Smooth muscle cell (in vitro differentiated cells): Measurements from ENCODE around the gene UPK3BL2. TPM values are rescaled to one million over a fixed set of nuclear protein-coding genes. Genes with fewer than 3 reads are reported as not detected.
"Not testable (repeated sequence)": the region's sequence is repeated elsewhere in the genome, so short reads cannot be mapped to it uniquely, and the experiment has no call there.

Experiments
- DNase-seq: peaks from one replicate; lab custom pipeline; 2025; ENCODE audit not compliant: unreplicated experiment; lab: John Stamatoyannopoulos, UW
- H2AFZ ChIP-seq: fragments of 200-600 bp; sonication (generic); 2 replicates; pipeline ENCODE4 v1.6.0; 2016; ENCODE audit warnings: antibody characterized with exemption, low read depth, mild to moderate bottlenecking
- H3F3A ChIP-seq: fragments of 200-600 bp; sonication (generic); 2 replicates; pipeline ENCODE4 v1.6.0; 2017; ENCODE audit warnings: antibody characterized with exemption, low read depth
- H3K27ac ChIP-seq: fragments of 200-600 bp; sonication (generic); 2 replicates; pipeline ENCODE4 v1.5.1; 2016; ENCODE audit warnings: low read depth, mild to moderate bottlenecking
- H3K27me3 ChIP-seq: fragments of 200-600 bp; sonication (generic); 2 replicates; pipeline ENCODE4 v1.6.1; 2016; ENCODE audit warnings: low read depth, mild to moderate bottlenecking
- H3K36me3 ChIP-seq: fragments of 200-600 bp; sonication (generic); 2 replicates; pipeline ENCODE4 v1.5.1; 2016; ENCODE audit warnings: low read depth
- H3K4me1 ChIP-seq: fragments of 200-600 bp; sonication (generic); 2 replicates; pipeline ENCODE4 v1.5.1; 2016; ENCODE audit warnings: low read depth
- H3K4me2 ChIP-seq: fragments of 200-600 bp; sonication (generic); 2 replicates; pipeline ENCODE4 v1.6.0; 2016; ENCODE audit warnings: mild to moderate bottlenecking
- H3K4me3 ChIP-seq: fragments of 200-600 bp; sonication (generic); 2 replicates; pipeline ENCODE4 v1.5.1; 2016; ENCODE audit warnings: mild to moderate bottlenecking
- H3K79me2 ChIP-seq: fragments of 200-600 bp; sonication (generic); 2 replicates; pipeline ENCODE4 v1.6.0; 2016; ENCODE audit warnings: low read depth, mild to moderate bottlenecking
- H3K9ac ChIP-seq: fragments of 200-600 bp; sonication (generic); 2 replicates; pipeline ENCODE4 v1.6.0; 2016; ENCODE audit warnings: low read depth
- H3K9me3 ChIP-seq: fragments of 200-600 bp; sonication (generic); replicated peaks from 2 replicates; pipeline ENCODE4 v1.5.1; 2016; ENCODE audit warnings: low read depth
- H4K20me1 ChIP-seq: fragments of 200-600 bp; sonication (generic); 2 replicates; pipeline ENCODE4 v1.6.0; 2016; ENCODE audit warnings: low read depth
- WGBS: methylation state at CpG from one replicate; pipeline ENCODE4 v1.1.7; 2016; ENCODE audit warnings: low lambda C conversion rate; 5-methylcytosine and 5-hydroxymethylcytosine counted together
- polyA plus RNA-seq: library from polyadenylated mRNA; unstranded; fragments of >200 nt; fragmentation: Nextera tagmentation; extraction: Ambion mirVana; gene quantifications from 2 replicates; pipeline ENCODE4 v1.2.1, GENCODE V29; 2016
- total RNA-seq: library from RNA; depleted of rRNA; stranded (reverse); fragments of >200 nt; gene quantifications from 2 replicates; pipeline ENCODE4 v1.2.3, GENCODE V29; 2014

Gene UPK3BL2
- total and polyA plus RNA-seq, 2 experiments from 2014 or later = 0.75 TPM; not detected in 1

GRCh38 chr7:102494026-102494425 is 49.5 kb downstream of the UPK3BL2 start:
- not testable (repeated sequence) for H3K4me3 ChIP-seq, H2AFZ ChIP-seq, H3K79me2 ChIP-seq, H3K9me3 ChIP-seq, H3K27ac ChIP-seq, H3K9ac ChIP-seq, H3K4me2 ChIP-seq, H3K27me3 ChIP-seq, DNase-seq, H3K4me1 ChIP-seq, H3K36me3 ChIP-seq, H4K20me1 ChIP-seq, H3F3A ChIP-seq
- 42% methylated on average over 7 of the region's 15 CpGs for WGBS

GRCh38 chr7:102493220-102493935 is 50.1 kb downstream of the UPK3BL2 start:
- not testable (repeated sequence) for H3K9me3 ChIP-seq, H3K4me3 ChIP-seq, H3K9ac ChIP-seq, H3K36me3 ChIP-seq, H2AFZ ChIP-seq, H3K27ac ChIP-seq, H3F3A ChIP-seq, DNase-seq, H3K4me2 ChIP-seq, H4K20me1 ChIP-seq, H3K4me1 ChIP-seq, H3K79me2 ChIP-seq, H3K27me3 ChIP-seq
- WGBS = no CpG with 5 or more reads among the region's 33 CpGs

- H3K79me2 ChIP-seq, H3F3A ChIP-seq, H3K9ac ChIP-seq, H4K20me1 ChIP-seq, H2AFZ ChIP-seq, H3K27me3 ChIP-seq, H3K4me1 ChIP-seq, H3K4me3 ChIP-seq, H3K27ac ChIP-seq, H3K36me3 ChIP-seq, H3K4me2 ChIP-seq, H3K9me3 ChIP-seq, DNase-seq: not testable (repeated sequence)
- 59% methylated on average over 3 of the region's 12 CpGs for WGBS
These were observed 52.9 kb downstream of the UPK3BL2 start for GRCh38 chr7:102490529-102491075.

Other genes starting within 250 kb of the UPK3BL2 start
- gene SPDYE6, start 187.3 kb downstream of the UPK3BL2 start, total RNA-seq = not detected in 2 replicates
- gene SPDYE6, start 187.3 kb downstream of the UPK3BL2 start, polyA plus RNA-seq = 0.66 TPM in 1 of 2 replicates, not detected in the other
- gene PRKRIP1, start 147.3 kb downstream of the UPK3BL2 start, total RNA-seq = 14.3 and 17.2 TPM in 2 replicates
- gene PRKRIP1, start 147.3 kb downstream of the UPK3BL2 start, polyA plus RNA-seq = 34.5 and 51.9 TPM in 2 replicates
- gene ORAI2, start 110.1 kb downstream of the UPK3BL2 start, total RNA-seq = 43.0 and 47.1 TPM in 2 replicates
- gene ORAI2, start 110.1 kb downstream of the UPK3BL2 start, polyA plus RNA-seq = 66.1 and 69.8 TPM in 2 replicates
- gene ALKBH4, start 78.8 kb downstream of the UPK3BL2 start, total RNA-seq = 7.0 and 17.7 TPM in 2 replicates
- gene ALKBH4, start 78.8 kb downstream of the UPK3BL2 start, polyA plus RNA-seq = 15.7 and 16.0 TPM in 2 replicates
- 10.0 and 13.1 TPM in 2 replicates for gene LRWD1, start 78.7 kb downstream of the UPK3BL2 start, total RNA-seq
- 21.2 and 23.5 TPM in 2 replicates for gene LRWD1, start 78.7 kb downstream of the UPK3BL2 start, polyA plus RNA-seq
- gene POLR2J, start 64.8 kb downstream of the UPK3BL2 start, total RNA-seq = 12.7 and 13.1 TPM in 2 replicates
- gene POLR2J, start 64.8 kb downstream of the UPK3BL2 start, polyA plus RNA-seq = 92.2 and 94.4 TPM in 2 replicates
- gene RASA4B, start 25.9 kb downstream of the UPK3BL2 start, total RNA-seq = 2.1 and 4.2 TPM in 2 replicates
- 3.5 and 4.6 TPM in 2 replicates for gene RASA4B, start 25.9 kb downstream of the UPK3BL2 start, polyA plus RNA-seq
- not detected in 2 replicates for gene SPDYE2, start 7.5 kb upstream of the UPK3BL2 start, total RNA-seq
- 0.86 and 3.1 TPM in 2 replicates for gene SPDYE2, start 7.5 kb upstream of the UPK3BL2 start, polyA plus RNA-seq
- gene POLR2J3, start 28.9 kb upstream of the UPK3BL2 start, total RNA-seq = 2.8 and 6.5 TPM in 2 replicates
- 50.2 and 54.2 TPM in 2 replicates for gene POLR2J3, start 28.9 kb upstream of the UPK3BL2 start, polyA plus RNA-seq
- gene RASA4, start 73.1 kb upstream of the UPK3BL2 start, total RNA-seq = 6.9 and 12.2 TPM in 2 replicates
- 6.9 and 11.6 TPM in 2 replicates for gene RASA4, start 73.1 kb upstream of the UPK3BL2 start, polyA plus RNA-seq
- gene UPK3BL1, start 99.1 kb upstream of the UPK3BL2 start, total RNA-seq = 6.6 and 16.6 TPM in 2 replicates
- 21.1 and 25.0 TPM in 2 replicates for gene UPK3BL1, start 99.1 kb upstream of the UPK3BL2 start, polyA plus RNA-seq
- gene SPDYE2B, start 106.6 kb upstream of the UPK3BL2 start, total RNA-seq = not detected in 2 replicates
- gene SPDYE2B, start 106.6 kb upstream of the UPK3BL2 start, polyA plus RNA-seq = not detected in 2 replicates
- gene POLR2J2, start 128.0 kb upstream of the UPK3BL2 start, total RNA-seq = 0.90 and 2.9 TPM in 2 replicates
- 0.10 and 2.4 TPM in 2 replicates for gene POLR2J2, start 128.0 kb upstream of the UPK3BL2 start, polyA plus RNA-seq
- 2.0 and 6.0 TPM in 2 replicates for gene FAM185A, start 205.3 kb upstream of the UPK3BL2 start, total RNA-seq
- 5.3 and 6.3 TPM in 2 replicates for gene FAM185A, start 205.3 kb upstream of the UPK3BL2 start, polyA plus RNA-seq